Body of pancreas (tissue), 4 donors: Measurements from ENCODE around the gene RNF213.

Experiments
- CTCF ChIP-seq, 7 experiments: fragments of 450-650 bp in 4 of 7; fragments of 200-600 bp in 3 of 7; sonication (generic) in 3 of 7; IDR thresholded peaks; one replicate each; pipeline ENCODE4 v1.5.1; 2016 to 2019; ENCODE audit warnings: antibody characterized with exemption in 7 of 7
- POLR2A ChIP-seq, 3 donors: fragments of 450-650 bp; IDR thresholded peaks; one replicate each; pipeline ENCODE4 v1.6.1; 2016; ENCODE audit warnings: antibody characterized with exemption in 3 of 3, mild to moderate bottlenecking in 2 of 3

- TF ChIP-seq CTCF (IDR thresholded peaks at IDR 0.05), result no peak
- no peak for TF ChIP-seq POLR2A (IDR thresholded peaks at IDR 0.05)
Measured at GRCh38 chr17:80354336-80354735, 93.7 kb downstream of the RNF213 start.
